Epithelial cell of proximal tubule (primary cell): ENCODE measurements around the gene KY. TPM values are rescaled to one million over a fixed set of nuclear protein-coding genes. Genes with fewer than 3 reads are reported as not detected.

Source experiments
- DNase-seq: peaks from one replicate; pipeline ENCODE4 v3.0.0-alpha.2; 2011; ENCODE audit warnings: low read depth
- H3K4me3 ChIP-seq: 2 replicates; pipeline ENCODE4 v1.5.1; 2011; ENCODE audit warnings: low read depth, mild to moderate bottlenecking, low read length
- CTCF ChIP-seq: conservative IDR thresholded peaks from 2 replicates; pipeline ENCODE4 v1.5.1; 2012; ENCODE audit warnings: low read depth, mild to moderate bottlenecking, low read length
- total RNA-seq: library from RNA; depleted of rRNA; stranded (reverse); fragments of >200 nt; gene quantifications from 2 replicates; pipeline ENCODE4 v1.2.3, GENCODE V29; 2015

KY gene
- total RNA-seq, 1 donor from 2014 or later = not detected

DNA sequence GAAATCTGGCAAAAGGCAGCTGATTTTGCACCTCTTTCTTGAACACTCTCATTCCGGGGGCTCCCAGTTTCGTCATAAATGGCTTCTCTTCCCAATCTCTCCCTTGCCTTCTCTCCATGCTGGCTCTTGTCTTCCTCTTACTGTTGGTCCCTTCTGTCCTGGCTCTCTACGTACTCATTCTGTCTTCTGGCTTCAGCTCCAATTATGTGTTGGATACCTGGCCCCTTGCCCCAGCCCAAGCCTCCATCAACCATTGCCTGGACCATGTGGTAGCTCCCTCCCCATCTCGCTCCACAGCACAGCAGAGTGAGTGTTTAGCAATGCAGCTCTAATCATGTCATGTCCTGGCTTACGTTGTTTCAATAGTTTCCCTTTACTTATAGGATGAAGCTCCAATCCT lies 21.7 kb upstream of the KY start:
- H3K4me3 ChIP-seq = no peak overlapping the region
- DNase-seq = no peak
- TF ChIP-seq CTCF = no peak

DNA sequence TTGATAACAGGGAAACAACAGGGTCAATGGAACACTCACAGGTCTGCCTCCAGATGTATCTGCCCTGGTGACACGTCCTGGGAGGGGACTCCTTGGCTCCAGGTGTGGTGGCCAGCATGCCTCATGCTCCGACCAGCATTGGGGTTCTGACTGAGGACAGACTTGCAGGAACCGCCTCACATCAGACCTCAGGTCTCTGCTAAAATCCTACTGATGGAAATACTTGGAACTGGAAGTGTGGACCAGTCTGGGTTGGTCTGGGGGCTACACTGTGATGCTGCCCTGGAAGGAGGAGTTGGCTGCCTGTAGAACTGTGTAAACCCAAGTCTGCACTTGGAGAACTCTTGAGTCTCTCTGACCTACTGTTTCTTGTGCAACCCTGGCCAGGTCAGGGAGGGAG lies 17.1 kb upstream of the KY start:
- no peak for TF ChIP-seq CTCF
- H3K4me3 ChIP-seq = no peak overlapping the region
- no peak for DNase-seq

GRCh38 chr3:134667406-134667805 lies 16.6 kb upstream of the KY start:
- no peak for TF ChIP-seq CTCF
- DNase-seq = no peak

DNA sequence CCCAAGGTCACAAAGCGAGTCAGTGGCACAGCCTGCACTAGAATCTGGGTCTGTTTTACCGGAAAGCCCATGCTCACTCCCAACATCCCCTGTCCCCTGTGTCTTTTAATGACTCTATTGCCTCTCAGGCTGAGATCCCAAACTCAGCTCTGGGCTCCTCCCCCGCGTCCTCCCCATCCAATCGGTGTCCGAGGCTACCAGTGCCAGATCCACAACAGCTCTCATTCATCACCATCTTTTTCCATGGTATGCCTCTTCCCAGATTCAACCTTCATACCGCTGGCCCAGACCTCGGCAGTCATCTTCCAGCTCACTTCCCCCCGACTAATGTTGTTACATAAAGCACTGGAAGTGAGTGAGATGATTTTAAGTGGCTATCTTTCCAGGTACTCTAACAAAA lies 16.1 kb upstream of the KY start:
- DNase-seq = no peak
- no peak for TF ChIP-seq CTCF
- no peak overlapping the region for H3K4me3 ChIP-seq

More at GRCh38 chr3:134667406-134667805, 16.6 kb upstream of the KY start:
- H3K4me3 ChIP-seq = no peak overlapping the region

DNA sequence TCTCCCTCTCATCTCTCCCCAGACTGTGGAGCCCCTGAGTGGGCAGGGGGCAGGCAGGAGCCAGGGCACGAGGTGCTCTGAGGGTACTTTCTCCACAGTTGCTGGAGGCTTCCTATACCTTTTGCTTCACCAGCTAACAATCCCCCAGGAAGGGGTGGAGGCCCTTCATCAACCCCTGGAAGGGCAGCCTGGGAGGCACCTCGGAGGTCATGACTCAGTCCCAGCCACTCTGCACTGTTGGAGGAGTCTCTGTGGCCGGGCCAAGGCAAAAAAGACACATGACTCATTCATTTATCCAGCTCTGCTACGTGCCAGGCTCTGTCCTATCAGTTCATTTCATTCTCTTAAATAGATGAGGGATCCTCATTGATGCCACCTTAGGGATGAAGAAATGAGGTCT lies 15.6 kb upstream of the KY start:
- no peak for DNase-seq
- no peak for TF ChIP-seq CTCF
- H3K4me3 ChIP-seq = no peak overlapping the region

DNA sequence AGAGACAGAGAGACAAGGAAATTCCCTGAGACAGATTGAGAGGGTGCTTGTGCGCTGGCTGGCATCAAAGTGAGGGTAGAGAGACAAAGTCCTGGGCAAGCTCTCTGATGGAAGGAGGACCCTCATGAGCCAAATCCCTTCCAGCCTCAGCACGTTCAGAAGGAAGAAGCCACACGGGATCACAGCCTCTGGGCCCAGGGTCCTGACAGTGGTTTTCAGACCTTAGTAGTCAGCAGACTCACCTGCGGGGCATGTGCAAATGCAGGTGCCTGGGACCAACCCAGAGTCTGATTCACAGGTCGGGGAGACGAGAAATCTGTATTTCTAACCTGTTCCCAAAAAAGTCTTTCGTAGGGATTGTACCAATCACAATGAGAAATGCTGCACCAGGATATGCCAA lies 15.2 kb upstream of the KY start:
- TF ChIP-seq CTCF = no peak

DNA sequence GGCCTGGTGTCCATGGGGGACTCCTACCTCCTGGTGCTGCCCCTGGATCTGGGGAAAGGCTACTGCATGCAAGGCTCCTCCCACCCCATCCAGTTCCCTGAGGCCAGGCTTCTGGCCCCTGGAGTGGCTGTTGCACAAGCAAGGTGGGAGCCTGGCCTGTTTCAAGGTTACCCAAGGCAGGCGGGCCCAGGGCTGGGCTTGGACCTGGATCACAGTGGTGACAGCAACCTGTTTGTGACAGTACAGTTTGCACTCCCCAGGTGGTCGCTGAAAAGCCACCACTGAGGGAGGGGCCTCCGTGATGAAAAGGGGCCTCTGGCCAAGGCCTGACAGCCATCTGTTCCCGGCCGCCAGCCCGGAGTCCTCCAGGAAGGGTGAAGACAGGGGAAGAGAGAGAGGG lies 14.4 kb upstream of the KY start:
- H3K4me3 ChIP-seq = no peak overlapping the region
- DNase-seq = no peak
- no peak for TF ChIP-seq CTCF

More for the DNA sequence above, 15.2 kb upstream of the KY start:
- no peak overlapping the region for H3K4me3 ChIP-seq
- no peak for DNase-seq
